Psoas muscle (tissue), 8 donors: ENCODE measurements around the gene A3GALT2. TPM values are rescaled to one million over a fixed set of nuclear protein-coding genes. Genes with fewer than 3 reads are reported as not detected.
"Not testable (repeated sequence)": the region's sequence is repeated elsewhere in the genome, so short reads cannot be mapped to it uniquely, and the experiment has no call there.

Source experiments
- ATAC-seq, 4 donors: fragments of 200-7000 bp; cut with Tn5 transposase; one replicate each; pipeline ENCODE4 v1.9.1; 2020; ENCODE audit warnings: moderate library complexity in 3 of 4, mild to moderate bottlenecking in 2 of 4
- DNase-seq, 2 donors: peaks; one replicate each; pipeline ENCODE4 v3.0.0-alpha.2; 2020
- H3K27ac ChIP-seq: fragments of 200-600 bp; one replicate; pipeline ENCODE4 v1.8.0; 2022
- H3K27me3 ChIP-seq, 3 donors: fragments of 200-600 bp in 1 of 3; one replicate each; pipeline versions ENCODE4 v1.6.1 to v1.8.0; 2013 to 2022; ENCODE audit warnings: low read length in 2 of 3, mild to moderate bottlenecking in 2 of 3, moderate library complexity in 1 of 3; ENCODE audit not compliant: insufficient read depth in 3 of 3
- H3K36me3 ChIP-seq, 2 donors: fragments of 200-600 bp in 1 of 2; one replicate each; pipeline versions ENCODE4 v1.6.1 to v1.8.0; 2013 to 2022; ENCODE audit warnings: low read depth in 1 of 2, mild to moderate bottlenecking in 1 of 2, moderate library complexity in 1 of 2; ENCODE audit not compliant: insufficient read depth in 1 of 2
- H3K4me1 ChIP-seq: fragments of 200-600 bp; one replicate; pipeline ENCODE4 v1.8.0; 2022
- H3K4me3 ChIP-seq: fragments of 200-600 bp; one replicate; pipeline ENCODE4 v1.8.0; 2022; ENCODE audit warnings: mild to moderate bottlenecking
- H3K9me3 ChIP-seq: fragments of 200-600 bp; one replicate; pipeline ENCODE4 v1.8.0; 2022
- WGBS, 3 donors: extraction: QIAGEN DNeasy Blood & Tissue Kit; methylation state at CpG; one replicate each; pipeline versions ENCODE4 v1.1.6 to v1.1.7; 2013; 5-methylcytosine and 5-hydroxymethylcytosine counted together
- intact Hi-C, 2 donors: fragments of 100-400 bp; cut with DNase I; formaldehyde crosslinking; loops; one replicate each; pipeline versions ENCODE4 v1.11.0 to v1.14.2; 2022
- polyA plus RNA-seq, 3 donors: library from polyadenylated mRNA; stranded (reverse); fragments of 200-250 nt; gene quantifications; one replicate each; pipeline ENCODE4 v1.2.3, GENCODE V29; 2013
- total RNA-seq, 4 donors: library from RNA; stranded (reverse); fragmentation: NEBNext Ultra II Directional in 2 of 4; extraction: Animal tissue kit (Norgen Biotek cat#: 25700) in 2 of 4; gene quantifications; one replicate each; pipeline versions ENCODE4 v1.2.1 to v1.2.4, GENCODE V29; 2021 to 2023
- TF ChIP-seq, protein P1 (sequence below): fragments of 200-600 bp; IDR thresholded peaks from one replicate; pipeline ENCODE4 v1.8.0; 2022; ENCODE audit warnings: antibody characterized with exemption
- donor health status: healthy with polysubstance abuse.
- donor health status: DM: no; HTN: no; CAD: no; lungs with moderate emphysema.
- donor health status: Bipolar disorder and iron deficiency.
- donor health status: healthy.
- donor health status: DM: yes; HTN: yes; CAD: no.
- donor health status: DM: no; HTN: no; CAD: no.
- donor health status: DM: no; HTN: no; CAD: no.
- donor health status: DM: yes; HTN: yes; CAD: no.

Gene A3GALT2
- total and polyA plus RNA-seq, 7 donors = not detected

- Histone ChIP-seq H3K27ac (no peak overlapping the region), H3K27me3 (no peaks in the 10 kb centered on the region), H3K4me3 (no peak overlapping the region), H3K9me3 (no peaks in the 10 kb centered on the region), H3K4me1 (peaks cover 14% of the 10 kb centered on the region), H3K36me3 (peaks cover 0 to 35% of the 10 kb centered on the region in 2 donors)
- intact Hi-C loops = loop anchor here in 1 of 2 donors (10.0 kb wide), 1 partner anchor 158 kb away; no protein-coding TSS in a partner anchor
- TF ChIP-seq, protein P1, sequence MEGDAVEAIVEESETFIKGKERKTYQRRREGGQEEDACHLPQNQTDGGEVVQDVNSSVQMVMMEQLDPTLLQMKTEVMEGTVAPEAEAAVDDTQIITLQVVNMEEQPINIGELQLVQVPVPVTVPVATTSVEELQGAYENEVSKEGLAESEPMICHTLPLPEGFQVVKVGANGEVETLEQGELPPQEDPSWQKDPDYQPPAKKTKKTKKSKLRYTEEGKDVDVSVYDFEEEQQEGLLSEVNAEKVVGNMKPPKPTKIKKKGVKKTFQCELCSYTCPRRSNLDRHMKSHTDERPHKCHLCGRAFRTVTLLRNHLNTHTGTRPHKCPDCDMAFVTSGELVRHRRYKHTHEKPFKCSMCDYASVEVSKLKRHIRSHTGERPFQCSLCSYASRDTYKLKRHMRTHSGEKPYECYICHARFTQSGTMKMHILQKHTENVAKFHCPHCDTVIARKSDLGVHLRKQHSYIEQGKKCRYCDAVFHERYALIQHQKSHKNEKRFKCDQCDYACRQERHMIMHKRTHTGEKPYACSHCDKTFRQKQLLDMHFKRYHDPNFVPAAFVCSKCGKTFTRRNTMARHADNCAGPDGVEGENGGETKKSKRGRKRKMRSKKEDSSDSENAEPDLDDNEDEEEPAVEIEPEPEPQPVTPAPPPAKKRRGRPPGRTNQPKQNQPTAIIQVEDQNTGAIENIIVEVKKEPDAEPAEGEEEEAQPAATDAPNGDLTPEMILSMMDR = no peak
- 70 to 79% (median 73%) methylated on average over 12 to 13 of the region's 13 CpGs for WGBS, 3 donors
- DNase-seq (no peak), ATAC-seq (no peak)
These were observed 28.1 kb downstream of the A3GALT2 start for GRCh38 chr1:33292726-33293340.

DNA sequence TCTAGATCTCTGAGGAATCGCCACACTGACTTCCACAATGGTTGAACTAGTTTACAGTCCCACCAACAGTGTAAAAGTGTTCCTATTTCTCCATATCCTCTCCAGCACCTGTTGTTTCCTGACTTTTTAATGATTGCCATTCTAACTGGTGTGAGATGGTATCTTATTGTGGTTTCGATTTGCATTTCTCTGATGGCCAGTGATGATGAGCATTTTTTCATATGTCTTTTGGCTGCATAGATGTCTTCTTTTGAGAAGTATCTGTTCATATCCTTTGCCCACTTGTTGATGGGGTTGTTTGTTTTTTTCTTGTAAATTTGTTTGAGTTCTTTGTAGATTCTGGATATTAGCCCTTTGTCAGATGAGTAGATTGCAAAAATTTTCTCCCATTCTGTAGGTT lies 30.3 kb downstream of the A3GALT2 start:
- not testable (repeated sequence) for H3K9me3 ChIP-seq, ATAC-seq, H3K4me3 ChIP-seq, H3K27me3 ChIP-seq, H3K27ac ChIP-seq, DNase-seq
- H3K4me1 ChIP-seq = peaks cover 14% of the 10 kb centered on the region
- 76 to 80% (median 78%) methylated on average over 1 of the region's 2 CpGs for WGBS, 3 donors
- peaks cover 0 to 39% of the 10 kb centered on the region in 2 donors for H3K36me3 ChIP-seq
- intact Hi-C loops = loop anchor here in 1 of 2 donors (10.0 kb wide), 1 partner anchor 156 kb away; no protein-coding TSS in a partner anchor

GRCh38 chr1:33289858-33290154 lies 31.1 kb downstream of the A3GALT2 start:
- 55 to 82% (median 66%) methylated on average over 3 of the region's 3 CpGs for WGBS, 3 donors
- TF ChIP-seq, protein P1 = no peak
- H3K36me3 ChIP-seq = peaks cover 0 to 41% of the 10 kb centered on the region in 2 donors
- intact Hi-C loops = loop anchor here in 1 of 2 donors (10.0 kb wide), 1 partner anchor 155 kb away; no protein-coding TSS in a partner anchor
- H3K4me3 ChIP-seq = no peak overlapping the region
- H3K27ac ChIP-seq = peak overlapping the region; percentile 30
- no peaks in the 10 kb centered on the region for H3K27me3 ChIP-seq
- peaks cover 14% of the 10 kb centered on the region for H3K4me1 ChIP-seq
- no peaks in the 10 kb centered on the region for H3K9me3 ChIP-seq
- ATAC-seq = peak in 2 of 4 donors; percentile 22 to 26
- DNase-seq = no peak

DNA sequence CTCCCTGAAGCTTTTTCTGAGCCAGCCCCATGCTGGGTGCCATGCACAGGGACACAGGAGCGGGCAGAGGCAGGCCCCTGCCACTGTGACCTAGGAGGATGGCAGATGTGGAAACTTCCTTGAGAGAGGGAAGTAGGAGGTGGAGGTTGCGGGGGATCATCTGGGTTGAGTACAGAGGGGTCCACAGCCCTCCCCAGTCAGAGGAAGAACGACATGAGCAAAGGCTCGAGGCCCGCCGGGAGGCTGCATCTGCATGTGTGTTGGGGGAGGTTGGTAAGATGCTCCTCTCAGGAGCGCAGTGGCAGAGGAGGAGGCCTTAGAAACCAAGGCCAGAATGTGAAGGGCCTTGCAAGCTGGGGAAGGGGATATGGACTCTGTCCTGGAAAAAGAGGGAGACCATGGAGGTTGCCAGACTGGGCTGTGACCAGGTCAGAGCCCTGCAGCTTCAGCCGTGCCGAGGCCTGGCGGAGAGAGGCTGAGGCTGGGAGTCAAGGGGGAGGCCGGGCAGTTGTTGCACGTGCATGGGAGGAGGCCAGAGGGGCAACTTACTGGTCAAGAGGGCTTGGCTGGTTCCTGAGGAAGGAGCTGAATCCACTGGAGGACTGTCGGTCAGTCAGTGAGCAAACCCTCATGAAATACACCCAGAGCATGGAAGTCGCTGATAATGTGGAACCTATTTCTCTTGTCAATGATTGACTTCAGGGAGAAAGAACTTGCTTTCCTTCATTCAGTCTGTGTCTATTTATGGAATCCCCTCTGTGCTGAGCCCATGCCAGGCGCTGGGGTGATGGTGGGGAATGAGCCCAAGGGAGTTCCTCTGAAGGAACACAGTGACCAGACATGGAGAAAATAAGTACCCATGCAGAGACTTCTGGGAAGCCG lies 31.7 kb downstream of the A3GALT2 start:
- peaks cover 14% of the 10 kb centered on the region for H3K4me1 ChIP-seq
- H3K9me3 ChIP-seq = no peaks in the 10 kb centered on the region
- H3K27me3 ChIP-seq = no peaks in the 10 kb centered on the region
- WGBS, 3 donors = 72 to 85% (median 76%) methylated on average over 16 of the region's 16 CpGs
- peak in 3 of 4 donors; percentile 40 to 66 (median 45) for ATAC-seq
- intact Hi-C loops = no loop called here
- TF ChIP-seq, protein P1 = no peak
- peaks cover 0 to 37% of the 10 kb centered on the region in 2 donors for H3K36me3 ChIP-seq
- peak overlapping the region; percentile 30 for H3K27ac ChIP-seq
- no peak overlapping the region for H3K4me3 ChIP-seq
- no peak for DNase-seq

GRCh38 chr1:33287317-33287716 lies 33.6 kb downstream of the A3GALT2 start:
- H3K27me3 ChIP-seq = no peaks in the 10 kb centered on the region
- DNase-seq (no peak), ATAC-seq (no peak)
- TF ChIP-seq, protein P1 = no peak
- H3K9me3 ChIP-seq = no peaks in the 10 kb centered on the region
- no peak overlapping the region for H3K27ac ChIP-seq
- H3K4me3 ChIP-seq = no peak overlapping the region
- H3K4me1 ChIP-seq = peaks cover 14% of the 10 kb centered on the region
- H3K36me3 ChIP-seq = peaks cover 0 to 33% of the 10 kb centered on the region in 2 donors
- WGBS, 3 donors = 76 to 88% (median 80%) methylated on average over 2 of the region's 2 CpGs
- intact Hi-C loops = no loop called here
